Measurements from ENCODE around the gene MANEAL.

The MANEAL gene

DNA sequence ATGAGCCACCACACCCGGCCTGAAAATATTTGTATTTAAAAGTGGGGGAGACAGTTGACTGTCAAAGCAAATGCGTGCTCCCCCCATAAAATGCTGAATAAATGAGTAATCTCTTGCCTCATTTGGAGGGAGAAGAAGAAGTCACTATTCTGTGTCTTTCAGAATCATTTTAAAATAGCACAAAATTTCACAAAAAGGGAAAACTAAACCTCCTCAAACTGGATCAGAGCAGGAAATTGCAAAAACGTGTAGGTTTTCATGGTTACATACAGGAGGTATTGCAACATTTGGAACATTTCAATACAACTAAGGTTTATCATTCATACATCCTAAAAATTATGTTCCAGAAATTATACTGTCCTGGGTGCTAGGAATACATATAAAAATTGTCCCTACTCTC, 52.1 kb downstream of the MANEAL start:
- TF ChIP-seq SNAI2 (CRISPR knock-in tag; IDR thresholded peaks at IDR 0.05) (no peak), TCF4 (CRISPR knock-in tag; IDR thresholded peaks at IDR 0.05; ENCODE audit: borderline replicate concordance) (no peak), RARB (CRISPR knock-in tag; IDR thresholded peaks at IDR 0.05) (no peak), ZFP3 (CRISPR knock-in tag; IDR thresholded peaks at IDR 0.05) (no peak), ZFP30 (CRISPR knock-in tag; IDR thresholded peaks at IDR 0.05) (no peak), TOX (CRISPR knock-in tag; IDR thresholded peaks at IDR 0.05; ENCODE audit: borderline replicate concordance) (no peak)

GRCh38 chr1:37846647-37847339, 53.1 kb downstream of the MANEAL start:
- no peak for TF ChIP-seq ZFP30 (CRISPR knock-in tag; IDR thresholded peaks at IDR 0.05)
- no peak for TF ChIP-seq BACH2 (CRISPR knock-in tag; IDR thresholded peaks at IDR 0.05; ENCODE audit: borderline replicate concordance)
- TF ChIP-seq, protein P1, sequence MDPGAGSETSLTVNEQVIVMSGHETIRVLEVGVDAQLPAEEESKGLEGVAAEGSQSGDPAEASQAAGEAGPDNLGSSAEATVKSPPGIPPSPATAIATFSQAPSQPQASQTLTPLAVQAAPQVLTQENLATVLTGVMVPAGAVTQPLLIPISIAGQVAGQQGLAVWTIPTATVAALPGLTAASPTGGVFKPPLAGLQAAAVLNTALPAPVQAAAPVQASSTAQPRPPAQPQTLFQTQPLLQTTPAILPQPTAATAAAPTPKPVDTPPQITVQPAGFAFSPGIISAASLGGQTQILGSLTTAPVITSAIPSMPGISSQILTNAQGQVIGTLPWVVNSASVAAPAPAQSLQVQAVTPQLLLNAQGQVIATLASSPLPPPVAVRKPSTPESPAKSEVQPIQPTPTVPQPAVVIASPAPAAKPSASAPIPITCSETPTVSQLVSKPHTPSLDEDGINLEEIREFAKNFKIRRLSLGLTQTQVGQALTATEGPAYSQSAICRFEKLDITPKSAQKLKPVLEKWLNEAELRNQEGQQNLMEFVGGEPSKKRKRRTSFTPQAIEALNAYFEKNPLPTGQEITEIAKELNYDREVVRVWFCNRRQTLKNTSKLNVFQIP (CRISPR knock-in tag; IDR thresholded peaks at IDR 0.05; ENCODE audit: borderline replicate concordance, low read depth) = no peak
- no peak for TF ChIP-seq PATZ1 (CRISPR knock-in tag; IDR thresholded peaks at IDR 0.05; ENCODE audit: borderline replicate concordance)
- TF ChIP-seq CSRNP3 (CRISPR knock-in tag; IDR thresholded peaks at IDR 0.05) = no peak
- no peak for TF ChIP-seq ISL1 (CRISPR knock-in tag; IDR thresholded peaks at IDR 0.05)
- no peak for TF ChIP-seq TOX (CRISPR knock-in tag; IDR thresholded peaks at IDR 0.05; ENCODE audit: borderline replicate concordance)
- no peak for TF ChIP-seq ZNF8 (CRISPR knock-in tag; IDR thresholded peaks at IDR 0.05)
- no peak for ATAC-seq

More for the DNA sequence above, 52.1 kb downstream of the MANEAL start:
- ATAC-seq = no peak

GRCh38 chr1:37849480-37849879, 55.8 kb downstream of the MANEAL start:
- TF ChIP-seq ZFP3 (CRISPR knock-in tag; IDR thresholded peaks at IDR 0.05) (no peak), SNAI2 (CRISPR knock-in tag; IDR thresholded peaks at IDR 0.05) (no peak), CSRNP3 (CRISPR knock-in tag; IDR thresholded peaks at IDR 0.05) (no peak), ZC3H10 (CRISPR knock-in tag; IDR thresholded peaks at IDR 0.05) (no peak), ZNF70 (CRISPR knock-in tag; IDR thresholded peaks at IDR 0.05) (no peak), PPARA (CRISPR knock-in tag; IDR thresholded peaks at IDR 0.05; ENCODE audit: borderline replicate concordance) (no peak), ESRRG (CRISPR knock-in tag; IDR thresholded peaks at IDR 0.05) (no peak), TOX (CRISPR knock-in tag; IDR thresholded peaks at IDR 0.05; ENCODE audit: borderline replicate concordance) (no peak), GLIS3 (CRISPR knock-in tag; IDR thresholded peaks at IDR 0.05) (no peak), BACH2 (CRISPR knock-in tag; IDR thresholded peaks at IDR 0.05; ENCODE audit: borderline replicate concordance) (no peak)
- ATAC-seq = no peak

DNA sequence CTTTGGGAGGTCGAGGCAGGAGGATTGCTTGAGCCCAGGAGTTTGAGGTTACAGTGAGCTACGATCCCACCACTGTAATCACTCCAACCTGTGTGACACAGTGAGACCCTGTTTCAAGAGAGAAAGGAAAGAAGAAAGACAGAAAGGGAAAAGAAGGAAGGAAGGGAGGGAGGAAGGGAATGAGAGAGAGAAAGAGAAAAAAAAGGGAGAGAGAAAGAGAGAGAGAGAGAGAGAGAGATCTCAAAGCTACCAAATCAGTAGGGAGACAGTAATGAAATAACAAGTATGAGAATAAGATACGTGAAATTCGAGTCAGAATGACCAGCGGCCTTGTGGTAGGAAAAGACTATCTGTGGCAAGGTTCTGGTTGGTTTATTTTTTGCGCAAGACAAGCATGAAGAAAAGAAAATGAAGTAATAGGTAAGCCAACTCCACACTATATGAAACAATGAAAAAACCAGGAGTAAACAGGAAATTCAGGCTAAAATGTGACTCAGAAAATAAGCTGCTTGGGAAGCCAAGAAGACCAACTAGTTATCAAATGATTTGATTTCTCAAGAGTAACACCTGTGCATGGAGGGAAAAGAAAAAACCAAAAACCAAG, 56.8 kb downstream of the MANEAL start:
- ATAC-seq = no peak
- TF ChIP-seq ESRRG (CRISPR knock-in tag; IDR thresholded peaks at IDR 0.05) (no peak), ARNTL (CRISPR knock-in tag; IDR thresholded peaks at IDR 0.05; ENCODE audit: borderline replicate concordance, low read depth) (no peak), PATZ1 (CRISPR knock-in tag; IDR thresholded peaks at IDR 0.05; ENCODE audit: borderline replicate concordance) (no peak), CSRNP3 (CRISPR knock-in tag; IDR thresholded peaks at IDR 0.05) (no peak), PPARA (CRISPR knock-in tag; IDR thresholded peaks at IDR 0.05; ENCODE audit: borderline replicate concordance) (no peak), RARB (CRISPR knock-in tag; IDR thresholded peaks at IDR 0.05) (no peak), ZFP30 (CRISPR knock-in tag; IDR thresholded peaks at IDR 0.05) (no peak), GLIS3 (CRISPR knock-in tag; IDR thresholded peaks at IDR 0.05) (no peak), CSDC2 (CRISPR knock-in tag; IDR thresholded peaks at IDR 0.05) (no peak), SNAI2 (CRISPR knock-in tag; IDR thresholded peaks at IDR 0.05) (no peak), ZNF70 (CRISPR knock-in tag; IDR thresholded peaks at IDR 0.05) (no peak), OSR1 (CRISPR knock-in tag; IDR thresholded peaks at IDR 0.05) (no peak)
- TF ChIP-seq, protein P1 (CRISPR knock-in tag; IDR thresholded peaks at IDR 0.05; ENCODE audit: borderline replicate concordance, low read depth) = no peak

Measured in SK-N-SH treated with all-trans-retinoic acid at 6 μM for 48 hours (cell line).